HepG2 (cell line): ENCODE results near the gene CLEC16A. TPM values are rescaled to one million over a fixed set of nuclear protein-coding genes. Genes with fewer than 3 reads are reported as not detected.
A peak's percentile ranks its signal among the peaks of the same experiment; 100 is the strongest.

ENCODE experiments used
- ARID3A ChIP-seq: IDR thresholded peaks from 2 replicates; pipeline ENCODE4 v1.6.1; 2012; ENCODE audit warnings: low read depth, low read length, improper control_type of control experiment
- ARID5B ChIP-seq: IDR thresholded peaks from 2 replicates; pipeline ENCODE4 v1.4.0; 2020; ENCODE audit warnings: mild to moderate bottlenecking, missing genetic modification reagents
- ATF7 ChIP-seq, 2 experiments: fragments of 450-650 bp in 1 of 2; sonication (generic) in 1 of 2; formaldehyde crosslinking in 1 of 2; IDR thresholded peaks; 2 replicates each; pipeline versions ENCODE4 v1.4.0 to v1.6.1; 2016 to 2020; ENCODE audit warnings: antibody characterized with exemption in 1 of 2, mild to moderate bottlenecking in 1 of 2, missing genetic modification reagents in 1 of 2
- BRD4 ChIP-seq: sonication (generic); formaldehyde crosslinking; IDR thresholded peaks from 2 replicates; pipeline ENCODE4 v1.4.0; 2020; ENCODE audit warnings: missing genetic modification reagents
- HNRNPH1 ChIP-seq: fragments of 200-400 bp; formaldehyde crosslinking; optimal IDR thresholded peaks from 2 replicates; pipeline ENCODE3; 2017; ENCODE audit warnings: mild to moderate bottlenecking, low read depth, low read length
- MAFG ChIP-seq: sonication (generic); formaldehyde crosslinking; IDR thresholded peaks from 2 replicates; pipeline ENCODE4 v1.5.1; 2020; ENCODE audit warnings: mild to moderate bottlenecking, missing genetic modification reagents
- NFYB ChIP-seq: sonication (generic); formaldehyde crosslinking; IDR thresholded peaks from 2 replicates; pipeline ENCODE4 v1.4.0; 2020; ENCODE audit warnings: missing genetic modification reagents
- NR2C2 ChIP-seq: sonication (generic); formaldehyde crosslinking; IDR thresholded peaks from 2 replicates; pipeline ENCODE4 v1.4.0; 2020; ENCODE audit warnings: missing genetic modification reagents, mild to moderate bottlenecking, moderate library complexity, borderline replicate concordance
- PRMT3 ChIP-seq: sonication (generic); formaldehyde crosslinking; IDR thresholded peaks from 2 replicates; pipeline ENCODE4 v1.8.1; 2022; ENCODE audit warnings: low read depth, mild to moderate bottlenecking, moderate library complexity, missing genetic modification reagents, borderline replicate concordance
- RARG ChIP-seq: sonication (generic); formaldehyde crosslinking; IDR thresholded peaks from 2 replicates; pipeline ENCODE4 v1.4.0; 2020; ENCODE audit warnings: low read depth, mild to moderate bottlenecking, missing genetic modification reagents
- TRAFD1 ChIP-seq: sonication (generic); formaldehyde crosslinking; IDR thresholded peaks from 2 replicates; pipeline ENCODE4 v1.5.1; 2020; ENCODE audit warnings: missing genetic modification reagents, mild to moderate bottlenecking, borderline replicate concordance
- ZEB1 ChIP-seq: IDR thresholded peaks from 2 replicates; pipeline ENCODE4 v1.6.1; 2012; ENCODE audit warnings: mild to moderate bottlenecking, low read depth, inconsistent platforms; ENCODE audit not compliant: insufficient replicate concordance
- ZNF124 ChIP-seq: sonication (generic); formaldehyde crosslinking; IDR thresholded peaks from 2 replicates; pipeline ENCODE4 v1.4.0; 2020; ENCODE audit warnings: missing genetic modification reagents
- ZNF18 ChIP-seq: sonication (generic); formaldehyde crosslinking; IDR thresholded peaks from 2 replicates; pipeline ENCODE4 v1.8.0; 2022; ENCODE audit warnings: mild to moderate bottlenecking, missing genetic modification reagents; ENCODE audit not compliant: insufficient replicate concordance
- ZNF276 ChIP-seq: sonication (generic); formaldehyde crosslinking; IDR thresholded peaks from 2 replicates; pipeline ENCODE4 v1.4.0; 2020; ENCODE audit warnings: mild to moderate bottlenecking, low read depth, missing genetic modification reagents
- ZNF546 ChIP-seq: sonication (generic); formaldehyde crosslinking; conservative IDR thresholded peaks from 2 replicates; pipeline ENCODE4 v1.8.1; 2023; ENCODE audit warnings: mild to moderate bottlenecking, missing genetic modification reagents
- ZNF607 ChIP-seq: sonication (generic); formaldehyde crosslinking; IDR thresholded peaks from 2 replicates; pipeline ENCODE4 v1.5.1; 2020; ENCODE audit warnings: missing genetic modification reagents, mild to moderate bottlenecking, borderline replicate concordance
- polyA plus RNA-seq, 8 experiments: library from polyadenylated mRNA; depleted of rRNA in 3 of 8; stranded (reverse) in 7 of 8; unstranded in 1 of 8; fragments of >200 nt; fragmentation: Illumina TruSeq in 4 of 8; extraction: Trizol in 4 of 8; gene quantifications; 2 replicates each; pipeline versions ENCODE4 v1.2.1 to v1.2.3, GENCODE V29; 2011 to 2016; ENCODE audit warnings: low read depth in 4 of 8, missing spikeins in 1 of 8, mixed read lengths in 1 of 8; ENCODE audit not compliant: insufficient read depth in 1 of 8
- total RNA-seq, 5 experiments: library from RNA; depleted of rRNA; stranded (reverse); fragments of >200 nt; fragmentation: Illumina TruSeq; extraction: Trizol; gene quantifications; 2 replicates each; pipeline ENCODE4 v1.2.3, GENCODE V29; 2016; ENCODE audit warnings: low read depth in 1 of 5

Gene CLEC16A
- total and polyA plus RNA-seq, 2 of the 13 experiments (the other 11 are each of a cell fraction or from before 2014, with no cell fraction given), result 8.5 to 10.3 TPM

GRCh38 chr16:11139326-11140097 lies 195.1 kb downstream of the CLEC16A start (continued):
- TF ChIP-seq ZNF276 (CRISPR knock-in tag) (no peak), ARID5B (CRISPR knock-in tag) (peak; percentile 98), PRMT3 (CRISPR knock-in tag) (0 out of 2 replicates have a peak, but pooled peaks have one; percentile 48), RARG (CRISPR knock-in tag) (no peak), TRAFD1 (CRISPR knock-in tag) (no peak), ATF7 (IDR thresholded peaks at IDR 0.05) (no peak), ATF7 (CRISPR knock-in tag; IDR thresholded peaks at IDR 0.05) (no peak), NR2C2 (CRISPR knock-in tag) (peak; percentile 22; the same call in 1 of the 2 replicates), ZNF546 (no peak), ZNF18 (CRISPR knock-in tag) (peak; percentile 84), ARID3A (peak; percentile 98), BRD4 (CRISPR knock-in tag) (no peak), ZEB1 (peak; percentile 61), ZNF607 (CRISPR knock-in tag) (no peak), ZNF124 (CRISPR knock-in tag) (peak; percentile 93; the same call in 1 of the 2 replicates), MAFG (no peak), HNRNPH1 (no peak), NFYB (CRISPR knock-in tag) (no peak)
